AML-193 (cell line): ENCODE results near the gene ERC2.
A peak's percentile ranks its signal among the peaks of the same experiment; 100 is the strongest.
"Not testable (repeated sequence)": the region's sequence is repeated elsewhere in the genome, so short reads cannot be mapped to it uniquely, and the experiment has no call there.

Experiments
- DNase-seq, 2 experiments: peaks; one replicate each; lab custom pipeline; 2025; lab: John Stamatoyannopoulos, UW

The ERC2 gene

DNA sequence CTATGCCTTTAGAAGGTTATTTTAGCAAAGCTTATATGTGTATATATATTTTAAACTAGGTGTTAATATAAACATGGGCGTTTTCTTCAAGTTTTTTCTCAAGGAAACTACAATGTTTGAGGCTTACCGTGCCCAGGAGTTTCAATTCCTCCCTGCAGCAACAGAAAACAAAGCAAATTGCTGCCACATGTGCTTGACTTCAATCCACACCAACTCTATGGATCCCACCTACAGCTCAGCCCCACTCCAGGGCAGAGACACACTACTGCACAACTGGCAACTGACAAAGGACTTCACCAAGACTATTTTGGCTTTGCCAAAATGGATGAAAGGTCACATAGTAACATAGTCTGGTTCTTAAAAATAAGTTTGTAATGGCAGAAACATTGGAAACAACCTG lies 346.6 kb downstream of the ERC2 start:
- DNase-seq, result no peak

DNA sequence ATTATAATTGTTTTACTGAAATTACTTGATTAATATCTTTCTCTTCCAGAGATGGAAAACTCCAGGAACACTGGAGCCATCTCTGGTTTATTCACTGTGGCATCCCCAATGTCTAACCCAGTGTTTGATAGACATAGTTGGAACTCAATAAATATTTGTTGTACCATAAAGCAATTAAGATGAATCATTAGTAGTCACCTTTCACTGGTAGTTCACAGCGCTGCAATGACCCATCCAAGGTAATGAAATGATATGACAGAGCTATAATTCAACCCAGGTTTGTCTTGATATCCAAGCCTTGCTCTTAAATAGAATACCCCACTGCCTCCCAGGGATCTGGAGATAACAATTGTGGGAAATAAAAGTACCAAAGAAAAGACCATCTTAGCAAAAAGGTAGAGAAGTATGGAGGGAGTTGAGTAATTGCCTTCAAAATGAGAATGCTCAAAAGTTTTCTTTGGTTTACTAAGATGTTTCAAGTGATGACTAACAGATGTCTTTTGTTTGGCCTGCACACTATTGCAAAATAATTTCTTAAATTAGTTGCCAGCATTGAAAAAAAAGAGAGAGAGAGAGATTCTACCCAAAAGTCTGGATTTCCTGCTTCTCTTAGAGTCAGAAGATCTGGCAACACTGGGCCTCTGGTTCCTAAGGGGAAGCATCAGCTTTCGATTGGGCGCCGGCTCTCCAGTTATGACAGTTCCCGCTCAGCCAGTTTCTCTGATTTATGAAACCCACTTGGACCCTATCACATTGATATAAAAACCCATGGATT lies 348.5 kb downstream of the ERC2 start:
- no peak for DNase-seq

DNA sequence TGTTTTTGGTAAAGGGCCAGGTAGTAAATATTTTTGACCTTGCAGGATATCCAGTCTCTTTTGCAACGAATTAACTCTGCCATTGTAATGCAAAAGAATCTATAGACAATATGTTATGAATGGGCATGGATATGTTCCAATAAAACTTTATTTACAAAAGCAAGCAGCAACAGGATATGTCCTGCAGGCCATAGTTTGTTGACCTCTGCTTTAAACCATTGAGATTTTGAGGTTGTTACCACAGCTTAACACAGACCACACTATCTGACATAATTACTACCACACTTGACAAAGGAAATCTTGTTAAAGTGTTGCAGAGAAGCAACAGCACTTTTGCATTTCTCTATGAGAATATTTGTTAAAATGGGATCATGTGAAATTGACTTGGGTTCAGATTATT lies 349.3 kb downstream of the ERC2 start:
- no peak for DNase-seq

DNA sequence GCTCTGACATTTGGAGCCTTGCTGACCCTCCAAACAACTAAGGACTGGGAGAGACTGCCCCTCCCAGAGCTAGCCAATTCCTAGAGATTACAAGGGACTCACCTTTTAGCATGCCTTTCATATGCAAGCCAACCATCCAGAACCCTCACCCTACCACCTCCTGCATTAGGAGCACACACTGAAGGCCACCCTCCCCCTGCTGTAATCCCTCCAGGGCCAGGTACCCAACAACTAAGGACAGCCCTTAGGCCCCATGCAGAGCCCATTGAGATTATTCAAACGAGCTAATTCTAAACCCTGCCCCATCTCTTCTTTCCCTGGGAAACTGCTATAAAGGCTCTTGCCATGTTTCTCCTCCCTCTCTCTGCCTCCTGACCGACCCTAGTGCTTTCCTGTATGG lies 352.6 kb downstream of the ERC2 start:
- DNase-seq, result no peak

DNA sequence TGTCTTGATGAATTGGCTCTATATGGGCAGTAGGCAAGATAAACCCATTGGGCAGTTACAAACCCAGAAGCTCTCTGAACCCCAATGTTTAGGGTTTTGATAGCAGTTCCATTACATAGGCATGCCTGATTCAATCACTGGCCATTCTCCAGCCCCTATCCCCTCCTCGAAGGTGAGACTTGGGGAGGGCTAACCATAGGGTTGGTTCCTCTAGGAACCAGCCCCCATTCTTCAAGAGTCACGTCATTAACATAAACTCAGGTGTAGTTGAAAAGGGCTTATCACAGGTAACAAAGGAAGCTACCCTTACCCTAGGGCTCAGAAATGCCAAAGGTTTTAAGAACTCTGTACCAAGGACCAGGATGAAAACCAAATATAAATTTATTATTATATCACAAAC lies 353.1 kb downstream of the ERC2 start:
- no peak for DNase-seq

DNA sequence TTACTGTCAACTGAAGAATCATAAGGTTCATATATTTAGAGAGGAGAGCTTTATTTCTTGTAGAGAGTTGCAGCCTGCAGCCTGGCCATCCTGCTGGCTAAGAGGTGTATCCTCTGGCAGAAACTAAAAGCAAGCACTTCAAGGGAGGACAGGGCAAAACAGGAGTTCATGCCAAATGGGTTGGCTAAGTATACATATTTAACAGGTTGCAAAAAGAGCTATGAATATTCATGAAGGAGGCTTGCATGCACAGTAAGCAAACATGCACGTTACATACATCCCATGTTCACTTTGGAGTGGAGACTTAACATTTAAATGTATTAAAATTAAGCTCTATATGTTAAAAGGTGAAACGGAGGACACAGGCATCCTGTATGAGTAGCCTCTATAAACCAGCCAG lies 354.4 kb downstream of the ERC2 start:
- DNase-seq, result no peak

DNA sequence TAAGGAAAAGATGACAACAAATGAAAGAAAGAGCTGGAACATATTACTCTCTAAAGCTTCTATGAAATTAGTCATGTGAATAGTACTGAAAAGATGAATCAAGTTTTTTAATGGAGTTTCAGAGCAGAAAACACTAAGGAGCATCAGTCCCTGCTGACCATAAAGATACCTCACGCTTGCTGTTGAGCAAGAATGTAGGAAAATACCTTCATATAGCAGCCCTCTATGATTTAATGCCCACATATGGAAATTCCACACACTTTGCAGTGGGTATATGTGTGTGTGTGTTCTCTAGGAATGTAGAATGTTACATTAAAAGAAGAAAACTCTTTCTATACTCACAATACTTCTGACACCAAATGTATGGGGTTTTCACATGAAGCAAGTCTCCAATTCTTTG lies 355.0 kb downstream of the ERC2 start:
- DNase-seq, result no peak

DNA sequence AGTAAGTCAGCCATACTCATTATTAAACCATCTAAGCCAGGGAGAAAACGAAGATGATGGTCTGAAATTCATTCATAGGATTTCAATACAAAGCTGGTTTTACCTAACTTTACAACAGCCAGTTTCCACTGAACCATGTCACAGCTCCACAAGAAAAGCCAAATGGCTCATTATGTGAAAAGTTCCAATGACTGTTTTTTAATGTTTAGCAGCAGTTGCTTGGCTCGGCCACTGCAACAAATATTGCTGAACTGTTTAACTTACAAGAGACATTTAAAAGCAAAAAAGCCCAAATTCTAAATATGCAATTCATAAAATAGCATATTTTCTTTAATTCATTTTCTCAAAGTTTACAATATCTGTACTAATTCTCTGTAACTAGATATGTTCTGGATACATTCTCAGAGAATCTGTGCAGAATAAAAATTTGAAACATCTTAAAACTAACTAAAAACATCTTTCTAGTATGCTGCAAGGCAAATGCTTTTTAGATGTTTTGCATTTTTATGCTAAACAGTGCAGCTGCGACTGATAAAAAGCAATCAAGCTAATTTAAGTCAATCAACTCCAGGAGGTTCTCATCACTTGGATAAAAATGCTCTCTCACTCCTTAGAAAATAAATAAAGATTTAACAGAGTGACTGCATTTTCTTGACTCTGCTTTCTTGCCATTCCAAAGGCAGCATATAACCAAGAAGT lies 356.5 kb downstream of the ERC2 start:
- DNase-seq, result no peak

DNA sequence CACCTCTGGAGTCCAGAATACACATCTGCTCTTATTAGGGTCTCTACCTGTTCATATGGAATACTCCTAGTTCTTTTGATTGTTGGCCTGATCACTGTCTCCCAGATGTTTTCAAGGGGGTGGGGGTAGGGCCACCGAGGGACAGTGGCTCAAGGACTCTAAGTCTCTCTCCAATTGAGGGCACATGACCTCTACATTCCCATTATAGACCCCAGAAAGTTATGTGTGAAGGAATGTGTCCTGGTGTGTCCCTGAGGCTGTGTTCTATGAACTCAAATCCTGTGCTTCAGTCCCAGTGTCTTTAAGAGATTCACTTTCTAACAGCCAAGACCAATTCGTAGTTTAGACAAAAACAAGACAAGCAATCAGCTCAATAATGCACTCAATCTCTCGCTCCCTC lies 357.4 kb downstream of the ERC2 start:
- no peak for DNase-seq

DNA sequence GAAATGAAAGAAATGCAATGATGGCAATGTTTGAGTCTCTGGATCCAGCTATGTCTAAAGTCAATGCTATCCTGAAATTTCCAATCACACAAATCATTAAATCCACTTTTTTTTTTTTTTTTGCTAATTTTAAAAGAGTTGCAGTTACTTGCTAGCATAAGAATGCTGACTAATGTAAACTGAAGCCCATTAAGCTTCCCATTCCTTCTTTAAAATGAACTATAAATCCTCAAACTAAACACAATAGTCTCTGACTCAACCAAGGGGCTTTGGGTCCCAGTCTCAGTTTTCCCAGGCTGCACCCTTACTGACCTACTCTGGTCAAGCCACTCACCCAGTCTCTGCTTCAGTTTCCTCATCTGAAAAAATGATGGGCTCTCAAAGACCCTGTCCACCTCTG lies 361.1 kb downstream of the ERC2 start:
- no peak for DNase-seq

DNA sequence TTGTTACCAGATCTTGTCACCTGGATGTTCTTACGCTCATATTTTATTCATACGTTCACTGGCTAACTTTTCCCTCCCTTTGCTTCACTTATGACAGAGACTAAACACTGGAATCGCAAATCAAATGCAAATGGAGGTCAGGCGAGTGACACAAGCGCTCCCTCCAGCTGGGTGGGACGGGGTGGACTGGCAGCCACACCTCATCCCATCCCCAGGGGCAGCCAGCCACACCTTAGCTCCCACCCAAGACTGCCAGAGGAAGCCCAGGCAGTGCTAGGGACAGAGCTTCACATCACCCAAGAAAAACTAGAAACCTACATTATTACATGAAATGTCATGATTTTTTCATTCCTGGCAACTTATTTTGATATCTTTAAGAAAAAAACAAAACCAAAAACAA lies 366.2 kb downstream of the ERC2 start:
- no peak for DNase-seq

DNA sequence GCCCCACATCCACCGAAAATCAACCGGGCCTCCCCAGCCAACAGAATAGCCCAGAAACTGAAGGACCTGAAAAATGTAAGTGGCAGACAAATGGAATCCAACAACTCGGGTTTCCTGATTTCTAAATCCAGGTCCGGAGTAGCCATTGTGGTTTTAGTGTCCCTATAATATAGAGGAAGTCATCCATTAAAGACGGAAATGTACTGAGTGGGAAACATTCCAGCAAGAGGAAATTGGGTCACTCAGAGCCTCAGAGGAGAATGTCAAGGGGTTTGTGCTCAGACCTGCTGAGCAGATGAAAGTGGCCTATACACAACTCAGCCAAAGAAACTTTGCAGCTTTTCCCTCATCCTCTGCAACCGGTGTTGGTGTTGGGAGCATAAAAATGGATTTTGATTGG lies 366.7 kb downstream of the ERC2 start:
- DNase-seq, result no peak

DNA sequence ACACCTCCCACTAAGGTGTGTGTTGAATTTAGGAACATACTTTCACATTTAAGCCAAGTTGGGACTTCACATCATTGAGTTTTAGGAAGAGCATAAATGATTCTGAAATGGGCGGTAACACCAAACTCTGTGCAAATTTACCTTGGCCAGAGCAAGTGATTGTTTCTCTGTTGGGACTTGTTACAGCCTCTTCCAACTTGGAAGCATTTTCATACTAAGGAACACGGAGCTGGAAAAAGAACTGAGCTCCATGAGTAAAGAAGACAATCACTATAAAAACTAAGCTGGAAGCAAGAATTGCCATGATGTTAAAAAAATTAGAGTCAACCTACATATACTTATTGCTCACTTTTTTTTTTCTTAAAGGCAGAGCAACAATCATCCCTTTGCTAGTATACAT lies 371.3 kb downstream of the ERC2 start:
- DNase-seq, result peak in 1 of 2 experiments; percentile 2

DNA sequence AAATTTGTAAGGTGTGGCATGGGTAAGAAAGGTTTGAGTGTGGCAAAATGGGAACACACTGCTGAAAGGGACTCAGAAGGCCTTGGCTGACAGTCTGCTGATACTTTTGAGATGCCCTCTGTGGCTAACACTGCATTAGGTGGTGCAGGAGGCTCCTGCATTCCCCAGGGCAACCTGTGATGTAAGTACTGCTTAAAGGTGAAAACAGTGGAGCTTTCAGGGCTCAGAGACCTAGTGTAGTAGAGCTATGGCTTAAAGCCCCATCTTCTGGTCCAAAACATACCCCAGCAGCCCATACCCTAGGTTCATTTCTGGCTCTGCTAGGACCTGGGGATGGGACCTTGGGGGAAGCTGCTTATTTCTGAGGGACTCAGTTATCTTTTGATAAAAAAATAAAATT lies 374.1 kb downstream of the ERC2 start:
- no peak for DNase-seq

DNA sequence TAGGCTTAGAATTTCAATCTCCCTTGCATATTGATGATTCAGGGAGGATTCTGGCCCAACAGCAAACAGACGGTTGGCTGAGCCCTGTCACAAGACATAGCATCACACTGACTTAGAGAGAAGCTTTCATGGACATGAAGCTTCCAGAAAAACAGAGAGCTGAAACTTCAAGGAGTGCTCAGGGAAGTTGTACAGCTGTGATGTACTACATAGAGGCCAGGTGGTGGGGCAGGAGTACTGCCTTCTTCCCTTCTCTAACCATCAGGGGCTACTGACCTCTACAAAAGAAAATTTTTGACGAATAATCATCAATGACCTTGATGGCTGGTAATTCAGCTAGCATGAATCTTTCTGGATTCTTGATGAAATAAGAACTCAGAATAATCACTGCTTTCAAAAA lies 378.5 kb downstream of the ERC2 start:
- DNase-seq, result no peak

DNA sequence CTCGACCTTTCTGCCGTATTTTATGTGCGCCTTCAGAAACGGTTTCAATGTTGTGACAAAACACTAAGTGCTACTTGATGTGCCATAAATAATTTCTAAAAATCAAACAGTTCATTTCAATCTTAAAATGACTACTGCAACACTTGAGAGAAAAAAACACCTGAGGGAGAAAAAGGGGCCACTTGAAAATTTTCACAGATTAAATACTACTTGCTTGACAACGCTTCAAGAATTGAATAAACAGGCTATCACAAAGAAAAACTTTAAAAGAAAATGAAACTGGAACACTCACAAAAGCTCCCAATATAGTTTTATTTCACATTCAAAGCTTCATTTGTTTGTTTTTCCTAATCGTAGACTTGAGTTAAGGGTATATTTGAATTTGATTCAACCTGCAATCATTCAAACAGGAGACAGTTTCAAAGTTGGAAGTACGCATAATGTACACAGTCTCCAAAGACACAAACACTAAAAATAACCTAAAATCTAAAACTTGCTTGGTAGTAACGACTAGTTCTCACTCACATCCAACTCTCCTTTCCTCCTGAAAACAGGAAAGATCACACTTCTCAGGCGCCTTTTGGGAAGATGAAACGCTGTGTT lies 380.7 kb downstream of the ERC2 start:
- no peak for DNase-seq

DNA sequence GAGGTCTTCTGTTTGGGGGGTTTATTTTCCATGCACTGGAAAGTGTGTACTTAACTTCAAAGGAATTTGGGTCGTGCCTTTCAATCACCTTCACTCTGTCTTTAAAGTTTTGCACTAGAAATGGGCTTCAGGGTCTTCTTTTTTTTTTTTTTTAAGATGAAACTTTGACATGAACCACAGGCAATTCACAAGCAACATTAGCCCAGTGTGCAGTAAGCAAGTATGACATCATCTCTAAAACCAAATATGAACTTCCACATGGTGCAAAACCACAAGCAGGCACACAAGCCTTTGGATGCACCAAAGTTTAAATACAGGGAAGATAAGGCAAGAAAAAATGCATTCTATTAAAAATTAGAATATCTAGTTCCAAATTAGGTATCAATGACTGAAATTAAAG lies 381.9 kb downstream of the ERC2 start:
- DNase-seq, result no peak

DNA sequence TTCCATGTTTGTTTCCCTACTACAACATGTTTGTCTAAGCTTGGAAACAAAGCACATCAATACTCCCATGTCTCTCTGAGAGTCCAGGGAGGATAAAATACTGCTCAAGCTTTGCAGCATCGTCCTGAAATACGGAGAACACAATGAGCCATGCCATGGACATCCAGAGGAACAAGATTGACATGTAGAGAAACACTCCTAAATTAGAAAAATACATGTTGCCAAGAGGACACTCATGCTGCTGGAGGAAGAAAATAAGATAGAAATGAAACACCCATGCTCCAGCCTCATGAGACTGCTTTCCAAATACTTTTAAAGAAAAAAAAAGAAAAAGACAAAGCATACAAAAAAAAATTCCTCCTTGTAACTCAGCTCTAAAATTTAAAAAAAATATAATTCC lies 387.0 kb downstream of the ERC2 start:
- no peak for DNase-seq

DNA sequence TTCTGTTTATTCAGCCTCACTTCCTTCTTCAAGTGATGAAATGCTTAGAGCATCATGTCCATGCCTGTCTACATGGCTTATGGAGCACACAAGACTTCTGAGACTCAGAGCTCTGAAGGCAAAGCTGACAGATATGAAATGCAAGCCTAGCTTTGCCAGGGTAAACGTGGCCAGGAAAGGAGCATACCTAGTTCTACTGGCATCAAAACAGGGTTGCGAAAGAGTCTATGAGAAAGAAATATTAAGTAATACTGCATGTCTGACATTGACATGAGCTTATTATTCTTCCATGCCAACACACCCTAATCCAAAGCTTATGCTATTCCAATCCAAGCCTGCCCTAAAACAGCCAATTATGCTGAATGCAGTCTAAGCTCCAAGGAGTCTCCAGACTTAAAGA lies 391.5 kb downstream of the ERC2 start:
- peak; percentile 3 to 9 for DNase-seq

DNA sequence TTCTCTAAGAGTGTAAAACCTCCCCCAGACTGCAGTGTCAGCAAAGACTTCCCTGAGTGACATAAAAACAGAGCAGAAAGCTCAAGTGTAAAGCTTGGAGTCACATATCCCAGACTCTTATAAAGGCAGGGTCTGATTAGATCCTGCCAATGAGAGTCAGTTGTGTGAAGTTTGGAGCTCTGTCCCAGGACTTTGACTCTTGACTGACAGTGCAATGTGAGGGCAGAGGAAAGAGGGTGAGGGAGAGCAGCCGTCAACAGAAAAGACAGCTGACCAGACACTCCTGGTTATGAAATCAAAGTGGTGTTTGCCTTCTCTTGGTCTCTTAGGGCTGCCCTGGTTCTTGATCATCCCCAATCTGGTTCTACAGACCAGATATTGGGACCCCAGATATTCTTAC lies 393.2 kb downstream of the ERC2 start:
- DNase-seq, result no peak

DNA sequence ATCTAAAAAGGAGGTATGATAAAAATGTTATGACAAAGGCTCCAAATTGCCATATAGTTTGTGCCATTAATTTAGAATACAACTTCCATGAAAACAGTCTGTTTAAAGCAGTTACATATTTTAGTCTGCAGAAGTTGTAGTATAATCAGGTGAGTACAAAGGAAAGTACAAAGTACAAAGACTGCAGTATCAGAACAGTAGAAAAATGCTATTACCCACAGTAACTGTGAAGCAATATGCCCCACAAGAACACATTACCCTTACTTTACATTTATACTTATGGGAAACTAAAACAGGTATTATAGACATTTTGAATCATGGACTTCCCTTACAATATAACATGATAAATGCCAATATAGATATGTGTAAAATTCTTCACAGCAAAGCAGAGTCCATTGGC lies 398.5 kb downstream of the ERC2 start:
- DNase-seq, result no peak

DNA sequence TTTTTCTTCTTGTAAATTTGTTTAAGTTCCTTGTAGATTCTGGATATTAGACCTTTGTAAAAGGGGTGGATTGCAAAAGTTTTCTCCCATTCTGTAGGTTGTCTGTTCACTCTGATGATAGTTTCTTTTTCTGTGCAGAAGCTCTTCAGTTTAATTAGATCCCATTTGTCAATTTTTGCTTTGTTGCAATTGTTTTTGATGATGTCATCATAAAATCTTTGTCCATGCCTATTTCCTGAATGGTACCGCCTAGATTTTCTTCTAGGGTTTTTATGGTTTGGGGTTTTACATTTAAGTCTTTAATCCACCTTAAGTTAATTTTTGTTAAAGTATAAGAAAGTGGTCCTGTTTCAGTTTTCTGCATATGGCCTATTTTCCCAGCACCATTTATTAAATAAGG lies 401.9 kb downstream of the ERC2 start:
- not testable (repeated sequence) for DNase-seq

DNA sequence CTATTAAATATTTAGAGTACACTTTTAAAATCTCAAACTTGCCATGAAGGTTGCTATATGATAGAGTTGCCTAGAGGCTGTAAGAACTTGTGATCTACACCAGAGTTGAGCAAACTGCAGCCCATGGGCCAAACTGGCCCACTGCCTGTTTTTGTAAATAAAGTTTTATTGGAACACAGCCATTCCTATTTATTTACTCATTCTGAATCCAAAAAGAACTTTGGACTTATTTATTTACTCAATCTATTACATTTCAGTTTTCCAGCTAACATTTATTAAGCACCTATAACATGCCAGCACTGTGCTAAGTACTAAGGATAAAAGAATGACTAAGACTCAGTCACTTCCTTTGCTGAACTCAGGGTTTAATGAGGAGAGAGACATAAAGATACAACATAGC lies 403.6 kb downstream of the ERC2 start:
- no peak for DNase-seq

DNA sequence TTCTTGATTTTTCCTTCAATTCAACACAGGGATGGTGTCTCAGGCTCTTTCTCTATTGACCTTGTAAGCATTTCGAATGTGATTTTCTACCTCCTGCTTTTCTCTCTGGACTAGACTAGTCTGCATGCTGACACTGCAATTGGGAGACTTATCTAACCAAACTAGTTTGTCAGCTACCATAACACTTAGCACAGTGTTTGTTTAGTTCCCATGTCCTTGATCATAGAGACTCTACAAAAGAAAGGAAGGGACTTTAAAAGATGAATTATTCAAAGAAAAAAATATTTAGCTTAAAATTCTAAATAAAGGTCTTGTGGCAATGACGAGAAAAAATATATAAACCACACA lies 407.0 kb downstream of the ERC2 start:
- DNase-seq, result no peak
